SU-DHL-6 (cell line): ENCODE results near the gene BCAS3.

Source experiments
- CTCF ChIP-seq: fragments of 200-600 bp; sonication (generic); IDR thresholded peaks from one replicate; pipeline ENCODE4 v1.5.1; 2017; ENCODE audit warnings: antibody characterized with exemption, mild to moderate bottlenecking, low read length, moderate library complexity; ENCODE audit not compliant: insufficient read depth, poor library complexity, severe bottlenecking
- EZH2phosphoT487 ChIP-seq: fragments of 200-600 bp; sonication (generic), shearing (Covaris generic); conservative IDR thresholded peaks from 2 replicates; pipeline ENCODE4 v1.6.1; 2018; ENCODE audit warnings: mild to moderate bottlenecking, antibody characterized with exemption, low read length, moderate library complexity, mixed read lengths

DNA sequence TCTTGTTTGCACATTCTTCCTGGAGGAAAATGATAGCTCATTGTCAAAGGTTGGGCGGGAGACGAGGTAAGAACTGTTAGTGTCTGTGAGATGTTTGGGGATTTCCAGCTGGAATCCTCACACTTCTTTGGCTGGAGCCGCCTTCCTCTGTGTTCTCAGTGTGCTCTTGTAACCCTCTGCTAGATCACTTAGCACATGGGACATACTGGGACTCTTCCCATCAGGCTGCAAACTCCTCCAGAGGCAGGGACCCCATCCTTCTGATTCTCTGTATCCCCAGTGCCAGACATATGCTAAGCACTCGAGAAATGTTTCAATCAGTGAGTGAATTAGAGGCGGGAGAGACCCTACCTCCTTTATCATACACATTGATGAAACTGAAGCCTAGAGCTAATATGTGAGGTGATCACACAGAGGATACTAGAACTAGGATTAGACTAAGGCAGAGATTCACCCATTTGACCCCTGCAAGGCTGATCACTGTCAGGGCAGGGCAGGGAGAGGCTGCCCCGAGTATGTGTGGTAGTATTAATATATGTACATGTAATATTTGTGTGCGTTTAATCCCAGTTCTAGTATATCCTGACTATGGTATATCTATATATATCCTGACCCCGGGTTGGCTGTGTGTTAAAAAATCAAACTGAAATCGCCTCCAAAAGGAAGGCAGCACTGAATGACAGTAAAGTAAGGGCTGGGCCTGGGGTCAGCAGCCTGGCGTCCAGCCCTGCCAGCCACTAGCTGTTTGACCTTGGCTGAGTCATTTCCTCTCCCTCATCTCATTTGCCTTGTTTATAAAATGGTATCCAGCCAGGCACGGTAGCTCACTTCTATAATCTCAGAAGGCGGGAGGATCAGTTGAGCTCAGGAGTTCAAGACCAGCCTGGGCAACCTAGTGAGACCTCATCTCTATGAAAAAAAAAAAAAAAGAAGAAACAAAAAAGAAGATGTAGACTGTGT is 646.5 kb downstream of the BCAS3 start:
- no peak for TF ChIP-seq CTCF
- no peak for TF ChIP-seq EZH2phosphoT487
